HEK293 (cell line): ENCODE data around the gene LYPD6B.

ENCODE experiments used
- CTCF ChIP-seq: fragments of 450-650 bp; formaldehyde crosslinking; IDR thresholded peaks from 2 replicates; pipeline ENCODE4 v1.5.1; 2016; ENCODE audit warnings: missing biosample characterization, missing genetic modification characterization
- KLF16 ChIP-seq: fragments of 450-650 bp; formaldehyde crosslinking; IDR thresholded peaks from 2 replicates; pipeline ENCODE4 v1.5.1; 2017; ENCODE audit warnings: missing biosample characterization, missing genetic modification characterization
- REST ChIP-seq: fragments of 450-650 bp; formaldehyde crosslinking; IDR thresholded peaks from 2 replicates; pipeline ENCODE4 v1.5.1; 2016; ENCODE audit warnings: missing biosample characterization, missing genetic modification characterization
- ZNF350 ChIP-seq: fragments of 450-650 bp; formaldehyde crosslinking; IDR thresholded peaks from 2 replicates; pipeline ENCODE4 v1.5.0; 2017; ENCODE audit warnings: missing biosample characterization, mild to moderate bottlenecking, missing genetic modification characterization
- ZNF600 ChIP-seq: fragments of 450-650 bp; formaldehyde crosslinking; IDR thresholded peaks from 2 replicates; pipeline ENCODE4 v1.5.1; 2016; ENCODE audit warnings: missing biosample characterization, missing genetic modification characterization

- TF ChIP-seq CTCF (tag by site-specific recombination) = no peak
- no peak for TF ChIP-seq ZNF350 (tag by site-specific recombination)
- no peak for TF ChIP-seq REST (tag by site-specific recombination)
- no peak for TF ChIP-seq KLF16
- no peak for TF ChIP-seq ZNF600 (tag by site-specific recombination)
Observed at GRCh38 chr2:149049142-149049541, 10.6 kb downstream of the LYPD6B start.
